ENCODE data around the gene KCNN4. TPM values are rescaled to one million over a fixed set of nuclear protein-coding genes. Genes with fewer than 3 reads are reported as not detected.
"Not testable (repeated sequence)": the region's sequence is repeated elsewhere in the genome, so short reads cannot be mapped to it uniquely, and the experiment has no call there.

Gene KCNN4
- total and polyA plus RNA-seq, 7 donors: 0.71 to 48.7 (median 3.3) TPM

GRCh38 chr19:43775299-43775890 is 5.4 kb downstream of the KCNN4 start:
- no peak overlapping the region for H3K4me3 ChIP-seq
- peaks cover 6 to 38% (median 31%) of the 10 kb centered on the region in 3 donors for H3K27me3 ChIP-seq
- H3K27ac ChIP-seq: peak overlapping the region in 1 of 4 donors; percentile 4
- DNase-seq: no peak
- no peaks in the 10 kb centered on the region for H3K9me3 ChIP-seq
- H3K36me3 ChIP-seq: no peaks in the 10 kb centered on the region
- 75 to 90% methylated on average over 7 of the region's 7 CpGs for WGBS, 2 donors
- H3K4me1 ChIP-seq: peaks cover 0 to 16% (median 13%) of the 10 kb centered on the region in 4 donors
- TF ChIP-seq CTCF (IDR thresholded peaks at IDR 0.05) (no peak), POLR2A (IDR thresholded peaks at IDR 0.05) (no peak), POLR2AphosphoS5 (IDR thresholded peaks at IDR 0.05) (no peak), EP300 (IDR thresholded peaks at IDR 0.05) (no peak)
- intact Hi-C loops (cut with DNase I): no loop called here

DNA sequence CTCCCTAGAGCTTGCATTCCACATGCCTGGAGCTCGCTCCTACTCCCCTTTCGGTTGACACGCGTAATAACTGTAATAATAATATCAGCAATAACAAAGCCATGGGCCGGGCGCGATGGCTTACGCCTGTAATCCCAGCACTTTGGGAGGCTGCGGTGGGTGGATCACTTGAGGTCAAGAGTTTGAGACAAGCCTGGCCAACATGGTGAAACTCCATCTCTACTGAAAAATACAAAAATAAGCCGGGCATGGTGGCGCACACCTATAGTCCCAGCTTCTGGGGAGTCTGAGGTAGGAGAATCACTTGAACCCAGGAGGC is 5.9 kb downstream of the KCNN4 start:
- H3K36me3 ChIP-seq, H3K9me3 ChIP-seq, DNase-seq: not testable (repeated sequence)
- WGBS, 2 donors: 35 to 72% methylated on average over 11 of the region's 11 CpGs
- intact Hi-C loops (cut with DNase I): loop anchor here (1.0 kb wide), 1 partner anchor 30 kb away; no protein-coding TSS in a partner anchor
- Histone ChIP-seq H3K4me3 (peak overlapping the region in 2 of 4 donors; percentile 2 to 35), H3K4me1 (peaks cover 0 to 16% (median 13%) of the 10 kb centered on the region in 4 donors), H3K27me3 (peaks cover 6 to 38% (median 31%) of the 10 kb centered on the region in 3 donors), H3K27ac (peak overlapping the region in 1 of 4 donors; percentile 4)

- TF ChIP-seq POLR2AphosphoS5 (IDR thresholded peaks at IDR 0.05) (peak in 1 of 4 donors; percentile 8), CTCF (IDR thresholded peaks at IDR 0.05) (peak in 3 of 4 experiments; percentile 35 to 62 (median 57)), POLR2A (IDR thresholded peaks at IDR 0.05) (no peak), EP300 (IDR thresholded peaks at IDR 0.05) (no peak)
These were observed 6.5 kb downstream of the KCNN4 start for GRCh38 chr19:43774103-43774939.

DNA sequence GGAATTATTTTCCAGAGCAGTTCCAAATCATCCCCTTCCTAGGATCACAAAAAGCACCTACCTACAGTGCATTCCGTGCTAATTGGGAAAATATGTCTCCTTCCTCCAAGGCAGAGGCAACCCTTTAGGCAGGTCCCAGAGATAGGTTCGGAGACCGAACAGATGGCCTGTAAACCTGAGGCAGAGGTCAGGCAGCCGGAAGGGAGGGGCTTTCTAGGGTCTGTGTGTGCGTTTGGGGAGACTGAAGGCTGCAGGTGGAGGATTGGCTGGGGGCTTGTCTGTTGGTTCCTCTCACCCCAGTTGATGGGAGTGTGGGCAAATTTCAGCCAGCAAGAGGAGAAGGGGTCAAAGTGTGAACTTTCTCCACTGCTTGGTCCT is 7.1 kb downstream of the KCNN4 start:
- H3K27ac ChIP-seq: peak overlapping the region in 1 of 4 donors; percentile 29
- no peaks in the 10 kb centered on the region for H3K36me3 ChIP-seq
- peaks cover 6 to 34% (median 31%) of the 10 kb centered on the region in 3 donors for H3K27me3 ChIP-seq
- TF ChIP-seq CTCF (IDR thresholded peaks at IDR 0.05) (no peak), POLR2A (IDR thresholded peaks at IDR 0.05) (no peak), POLR2AphosphoS5 (IDR thresholded peaks at IDR 0.05) (no peak), EP300 (IDR thresholded peaks at IDR 0.05) (no peak)
- H3K9me3 ChIP-seq: no peaks in the 10 kb centered on the region
- no peak overlapping the region for H3K4me3 ChIP-seq
- no peak for DNase-seq
- H3K4me1 ChIP-seq: peaks cover 0 to 16% (median 13%) of the 10 kb centered on the region in 4 donors
- WGBS, 2 donors: 66 to 80% methylated on average over 5 of the region's 5 CpGs
- intact Hi-C loops (cut with DNase I): loop anchor here (1.0 kb wide), 1 partner anchor 28 kb away; no protein-coding TSS in a partner anchor

More at GRCh38 chr19:43774103-43774939, 6.5 kb downstream of the KCNN4 start:
- Histone ChIP-seq H3K27ac (peak overlapping the region in 2 of 4 donors; percentile 29 to 32), H3K4me3 (peak overlapping the region in 3 of 4 donors; percentile 2 to 38 (median 35)), H3K36me3 (no peaks in the 10 kb centered on the region), H3K9me3 (no peaks in the 10 kb centered on the region), H3K27me3 (peaks cover 6 to 38% (median 31%) of the 10 kb centered on the region in 3 donors), H3K4me1 (peaks cover 0 to 16% (median 13%) of the 10 kb centered on the region in 4 donors)
- intact Hi-C loops (cut with DNase I): loop anchor here (1.0 kb wide), 1 partner anchor 29 kb away; no protein-coding TSS in a partner anchor
- DNase-seq: no peak
- WGBS, 2 donors: 43 to 59% methylated on average over 63 of the region's 63 CpGs

DNA sequence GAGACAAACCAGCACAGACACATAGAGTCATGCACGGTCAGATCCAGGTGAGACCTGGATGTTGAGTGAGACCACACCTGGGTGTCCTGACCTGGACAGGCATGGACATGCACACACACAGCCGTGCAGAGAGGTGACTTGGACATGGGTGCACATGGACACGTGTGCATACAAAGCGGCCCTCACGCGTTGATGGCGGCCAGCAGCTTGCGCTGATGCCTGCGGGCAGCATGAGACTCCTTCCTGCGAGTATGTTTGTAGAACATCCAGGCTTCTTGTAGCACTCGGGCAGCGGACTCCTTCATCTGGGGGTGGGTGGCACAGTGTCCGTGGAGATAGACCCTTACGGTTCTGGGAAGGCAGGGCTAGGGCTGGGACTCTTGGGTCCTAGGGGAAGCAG is 11.5 kb downstream of the KCNN4 start:
- Histone ChIP-seq H3K36me3 (no peaks in the 10 kb centered on the region), H3K4me3 (no peak overlapping the region), H3K4me1 (peaks cover 0 to 8% (median 4%) of the 10 kb centered on the region in 4 donors), H3K27me3 (peaks cover 4 to 7% (median 7%) of the 10 kb centered on the region in 3 donors), H3K9me3 (no peaks in the 10 kb centered on the region), H3K27ac (no peak overlapping the region)
- intact Hi-C loops (cut with DNase I): no loop called here
- DNase-seq: no peak
- 54 to 89% methylated on average over 14 of the region's 14 CpGs for WGBS, 2 donors
- TF ChIP-seq POLR2A (IDR thresholded peaks at IDR 0.05): no peak
- no peak for TF ChIP-seq POLR2AphosphoS5 (IDR thresholded peaks at IDR 0.05)
- no peak for TF ChIP-seq CTCF (IDR thresholded peaks at IDR 0.05)
- no peak for TF ChIP-seq EP300 (IDR thresholded peaks at IDR 0.05)

All from sigmoid colon (tissue), 7 donors.